Endothelial cell of umbilical vein (primary cell): ENCODE data around the gene CHTOP. TPM values are rescaled to one million over a fixed set of nuclear protein-coding genes. Genes with fewer than 3 reads are reported as not detected.

Source experiments
- BruUV-seq: library from RNA; stranded (reverse); fragments of 400-500 nt; replicated peaks from 2 replicates; lab custom pipeline; 2021; lab: Mats Ljungman, UMichigan
- CTCF ChIA-PET: fragments of 300-600, 350-600 bp; sonication (Branson Sonifier 250); formaldehyde crosslinking; loops from one replicate; lab custom pipeline; 2021; ENCODE audit warnings: antibody characterized with exemption, inconsistent platforms; lab: Charles Lee
- POLR2A ChIA-PET: fragments of 300-600, 350-600 bp; sonication (Branson Sonifier 250); formaldehyde crosslinking; loops from one replicate; lab custom pipeline; 2021; ENCODE audit warnings: antibody characterized with exemption, inconsistent platforms; lab: Charles Lee
- DNase-seq: peaks from one replicate; pipeline ENCODE4 v3.0.0-alpha.2; 2011; ENCODE audit warnings: low read depth, low spot score
- FAIRE-seq: peaks from 2 replicates; lab custom pipeline; 2011; peaks lifted over from hg19 to GRCh38; lab: Jason Lieb, UNC
- H2AFZ ChIP-seq: 2 replicates; pipeline ENCODE4 v1.6.0; 2012; ENCODE audit warnings: low read depth, low read length, control low read depth, inconsistent platforms
- H3K27ac ChIP-seq: 2 replicates; pipeline ENCODE4 v1.5.1; 2011; ENCODE audit warnings: low read depth, mild to moderate bottlenecking, control low read depth, low read length, moderate library complexity; ENCODE audit not compliant: insufficient read depth
- H3K27me3 ChIP-seq, 2 experiments: 2 replicates each; pipeline versions ENCODE4 v1.6.0 to v1.6.1; 2011; ENCODE audit warnings: low read length in 2 of 2, mixed read lengths in 1 of 2; ENCODE audit not compliant: control insufficient read depth in 2 of 2, insufficient read depth in 2 of 2
- H3K36me3 ChIP-seq, 2 experiments: 2 replicates in 1 of 2; 3 replicates in 1 of 2; pipeline ENCODE4 v1.5.1; 2011; ENCODE audit warnings: low read length in 2 of 2, mild to moderate bottlenecking in 1 of 2, moderate library complexity in 1 of 2; ENCODE audit not compliant: control insufficient read depth in 2 of 2, insufficient read depth in 2 of 2; ENCODE audit errors: extremely low read depth in 1 of 2
- H3K4me1 ChIP-seq: 3 replicates; pipeline ENCODE4 v1.5.1; 2011; ENCODE audit warnings: mild to moderate bottlenecking, low read length; ENCODE audit not compliant: control insufficient read depth, insufficient read depth; ENCODE audit errors: extremely low read depth
- H3K4me2 ChIP-seq: 2 replicates; pipeline ENCODE4 v1.6.1; 2011; ENCODE audit warnings: low read length, control low read depth, mixed read lengths; ENCODE audit not compliant: insufficient read depth
- H3K4me3 ChIP-seq, 3 experiments: fragments of 200-600 bp in 1 of 3; sonication (generic), shearing (Covaris generic) in 1 of 3; replicated peaks in 1 of 3; 2 replicates each; pipeline ENCODE4 v1.5.1; 2011 to 2016; ENCODE audit warnings: control low read depth in 3 of 3, low read length in 3 of 3, mild to moderate bottlenecking in 2 of 3, inconsistent platforms in 1 of 3, low read depth in 1 of 3, moderate library complexity in 1 of 3; ENCODE audit not compliant: insufficient read depth in 1 of 3
- H3K79me2 ChIP-seq: 2 replicates; pipeline ENCODE4 v1.6.0; 2012; ENCODE audit warnings: low read length, inconsistent platforms; ENCODE audit not compliant: control insufficient read depth, insufficient read depth
- H3K9ac ChIP-seq: replicated peaks from 2 replicates; pipeline ENCODE3; 2011; ENCODE audit warnings: low read length, control low read depth; ENCODE audit not compliant: insufficient read depth; ENCODE audit errors: extremely low read depth
- H3K9me1 ChIP-seq: replicated peaks from 3 replicates; pipeline ENCODE4 v1.6.0; 2011; ENCODE audit warnings: mild to moderate bottlenecking, low read length; ENCODE audit not compliant: control insufficient read depth, insufficient read depth; ENCODE audit errors: extremely low read depth
- H3K9me3 ChIP-seq: replicated peaks from 2 replicates; pipeline ENCODE4 v1.5.1; 2012; ENCODE audit warnings: low read length, inconsistent platforms; ENCODE audit not compliant: control insufficient read depth, insufficient read depth
- H4K20me1 ChIP-seq: replicated peaks from 2 replicates; pipeline ENCODE3; 2011; ENCODE audit warnings: mild to moderate bottlenecking, low read length; ENCODE audit not compliant: control insufficient read depth, insufficient read depth; ENCODE audit errors: extremely low read depth
- EZH2 ChIP-seq: IDR thresholded peaks from 2 replicates; pipeline ENCODE4 v1.6.1; 2012; ENCODE audit warnings: borderline replicate concordance, low read depth, mild to moderate bottlenecking, moderate library complexity, low read length, inconsistent platforms; ENCODE audit not compliant: severe bottlenecking
- FOS ChIP-seq: IDR thresholded peaks from 2 replicates; pipeline ENCODE4 v1.6.1; 2011; ENCODE audit warnings: mild to moderate bottlenecking, low read length, moderate library complexity, borderline replicate concordance; ENCODE audit not compliant: insufficient read depth
- GATA2 ChIP-seq: IDR thresholded peaks from 2 replicates; pipeline ENCODE4 v1.7.0; 2011; ENCODE audit warnings: low read depth, mild to moderate bottlenecking, moderate library complexity, mixed read lengths, low read length; ENCODE audit not compliant: insufficient read length, insufficient read depth
- JUN ChIP-seq: IDR thresholded peaks from 2 replicates; pipeline ENCODE4 v1.6.1; 2011; ENCODE audit warnings: borderline replicate concordance, low read depth; ENCODE audit not compliant: insufficient read length, insufficient read depth
- MYC ChIP-seq: IDR thresholded peaks from one replicate; pipeline ENCODE4 v1.6.1; 2011; ENCODE audit warnings: mild to moderate bottlenecking, low read depth, low read length
- POLR2A ChIP-seq: IDR thresholded peaks from 2 replicates; pipeline ENCODE4 v1.6.1; 2012; ENCODE audit warnings: low read depth, mild to moderate bottlenecking, control low read depth, low read length
- POLR2AphosphoS5 ChIP-seq: IDR thresholded peaks from 2 replicates; pipeline ENCODE4 v1.6.1; 2012; ENCODE audit warnings: low read depth, mild to moderate bottlenecking, control low read depth, low read length, moderate library complexity; ENCODE audit not compliant: insufficient read depth
- dilution Hi-C: fragments of 300-500 bp; cut with MboI; formaldehyde crosslinking; loops from one replicate; pipeline ENCODE4 v1.15.0; 2019; ENCODE audit warnings: low sequenced_read_pairs; ENCODE audit not compliant: extremely low pct_ligation_motif_present
- intact Hi-C: fragments of 100-400 bp; cut with micrococcal nuclease; formaldehyde crosslinking; loops from one replicate; pipeline ENCODE4 v1.10.0; 2022
- polyA plus RNA-seq, 4 experiments: library from polyadenylated mRNA; depleted of rRNA in 3 of 4; stranded (reverse) in 3 of 4; unstranded in 1 of 4; fragments of >200 nt; gene quantifications; 2 replicates each; pipeline versions ENCODE4 v1.2.1 to v1.2.3, GENCODE V29; 2011 to 2012; ENCODE audit warnings: missing spikeins in 1 of 4
- total RNA-seq: library from RNA; stranded (reverse); gene quantifications from 2 replicates; pipeline ENCODE4 v1.2.3, GENCODE V29; 2021
- TF ChIP-seq, protein P1 (sequence below): IDR thresholded peaks from 2 replicates; pipeline ENCODE4 v1.6.1; 2011; ENCODE audit not compliant: insufficient read depth, insufficient read length
- TF ChIP-seq, protein P2 (sequence below), 2 donors: IDR thresholded peaks; 1 replicate in 1 of 2; 2 replicates in 1 of 2; pipeline ENCODE4 v1.5.1; 2011; ENCODE audit warnings: low read length in 2 of 2, mild to moderate bottlenecking in 2 of 2, moderate library complexity in 2 of 2, control low read depth in 1 of 2, inconsistent platforms in 1 of 2, low read depth in 1 of 2; ENCODE audit not compliant: insufficient read depth in 1 of 2; ENCODE audit errors: extremely low read depth in 1 of 2

The CHTOP gene
- total and polyA plus RNA-seq, 2 donors (not counting 3 experiments of a cell fraction or from before 2014, with no cell fraction given), result 62.0 to 74.4 TPM

DNA sequence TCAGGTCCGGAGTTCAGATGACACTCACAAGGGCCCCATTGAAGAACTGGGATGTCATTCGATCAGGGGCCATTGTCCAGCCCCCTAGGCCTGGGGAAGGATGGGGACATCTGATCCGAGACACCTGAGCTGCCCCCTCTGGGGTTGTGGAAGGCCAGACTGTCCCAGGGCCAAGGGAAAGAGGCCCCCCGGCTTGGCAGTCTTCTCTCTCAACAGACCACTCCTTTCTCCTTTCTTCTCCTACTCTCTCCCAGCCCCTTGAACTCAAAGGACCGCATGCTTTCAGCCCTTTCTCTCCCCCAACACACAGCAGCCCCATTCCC lies 4.6 kb upstream of the CHTOP start:
- no TSS peak for BruUV-seq
- Histone ChIP-seq H3K4me2 (no peak overlapping the region), H3K27ac (no peak overlapping the region), H3K9ac (no peak overlapping the region), H3K36me3 (no peaks in the 10 kb centered on the region), H3K9me3 (no peaks in the 10 kb centered on the region), H3K9me1 (no peaks in the 10 kb centered on the region), H3K4me1 (peaks cover 19% of the 10 kb centered on the region), H3K79me2 (peaks cover 23% of the 10 kb centered on the region), H3K4me3 (no peak overlapping the region), H3K27me3 (no peaks in the 10 kb centered on the region), H2AFZ (no peak overlapping the region), H4K20me1 (no peaks in the 10 kb centered on the region)
- POLR2A ChIA-PET, result interaction anchor here (0.6 to 3.6 kb wide), 2 partner anchors 13 to 20 kb away, joined by 3 to 43 read pairs; no protein-coding TSS in a partner anchor
- FAIRE-seq (no peak), DNase-seq (no peak)
- TF ChIP-seq POLR2AphosphoS5 (no peak), POLR2A (no peak), FOS (no peak), MYC (no peak), GATA2 (no peak), EZH2 (no peak), JUN (no peak)
- TF ChIP-seq, protein P1, sequence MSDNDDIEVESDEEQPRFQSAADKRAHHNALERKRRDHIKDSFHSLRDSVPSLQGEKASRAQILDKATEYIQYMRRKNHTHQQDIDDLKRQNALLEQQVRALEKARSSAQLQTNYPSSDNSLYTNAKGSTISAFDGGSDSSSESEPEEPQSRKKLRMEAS, result no peak
- TF ChIP-seq, protein P2, sequence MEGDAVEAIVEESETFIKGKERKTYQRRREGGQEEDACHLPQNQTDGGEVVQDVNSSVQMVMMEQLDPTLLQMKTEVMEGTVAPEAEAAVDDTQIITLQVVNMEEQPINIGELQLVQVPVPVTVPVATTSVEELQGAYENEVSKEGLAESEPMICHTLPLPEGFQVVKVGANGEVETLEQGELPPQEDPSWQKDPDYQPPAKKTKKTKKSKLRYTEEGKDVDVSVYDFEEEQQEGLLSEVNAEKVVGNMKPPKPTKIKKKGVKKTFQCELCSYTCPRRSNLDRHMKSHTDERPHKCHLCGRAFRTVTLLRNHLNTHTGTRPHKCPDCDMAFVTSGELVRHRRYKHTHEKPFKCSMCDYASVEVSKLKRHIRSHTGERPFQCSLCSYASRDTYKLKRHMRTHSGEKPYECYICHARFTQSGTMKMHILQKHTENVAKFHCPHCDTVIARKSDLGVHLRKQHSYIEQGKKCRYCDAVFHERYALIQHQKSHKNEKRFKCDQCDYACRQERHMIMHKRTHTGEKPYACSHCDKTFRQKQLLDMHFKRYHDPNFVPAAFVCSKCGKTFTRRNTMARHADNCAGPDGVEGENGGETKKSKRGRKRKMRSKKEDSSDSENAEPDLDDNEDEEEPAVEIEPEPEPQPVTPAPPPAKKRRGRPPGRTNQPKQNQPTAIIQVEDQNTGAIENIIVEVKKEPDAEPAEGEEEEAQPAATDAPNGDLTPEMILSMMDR (IDR thresholded peaks at IDR 0.05; ENCODE audit: extremely low read depth in 1 of 2, insufficient read depth in 1 of 2, low read depth in 1 of 2, low read length in 2 of 2), result no peak
- dilution Hi-C loops (no loop called here), intact Hi-C loops (no loop called here)
- CTCF ChIA-PET, result interaction anchor here (4.6 to 7.8 kb wide), 2 partner anchors 58 to 96 kb away, joined by 51 to 145 read pairs; no protein-coding TSS in a partner anchor
